K562 (cell line): ENCODE data around the gene KAZN. TPM values are rescaled to one million over a fixed set of nuclear protein-coding genes. Genes with fewer than 3 reads are reported as not detected.

Source experiments
- ATAC-seq: fragments of 200-7000 bp; cut with Tn5 transposase; 3 replicates; pipeline ENCODE4 v1.9.1; 2020; ENCODE audit warnings: moderate library complexity
- BruUV-seq: library from RNA; stranded (reverse); fragments of 400-500 nt; replicated peaks from 2 replicates; lab custom pipeline; 2021; lab: Mats Ljungman, UMichigan
- CTCF ChIA-PET: fragments of 300-600 bp; formaldehyde crosslinking; extraction: SDS; loops from one replicate; lab custom pipeline; 2021; ENCODE audit warnings: low intra/inter-chr PET ratio; lab: Yijun Ruan, JAX
- POLR2A ChIA-PET: fragments of 300-600, 350-650 bp; sonication (Branson Sonifier 250); formaldehyde crosslinking; extraction: SDS; loops from one replicate; lab custom pipeline; 2021; ENCODE audit warnings: antibody characterized with exemption, inconsistent platforms; lab: Yijun Ruan, JAX
- DNase-seq, 4 experiments: peaks; one replicate each; pipeline versions ENCODE4 v3.0.0 to v3.0.0-alpha.2; 2011 to 2018; ENCODE audit warnings: low spot score in 3 of 4, mixed read lengths in 3 of 4; ENCODE audit errors: extremely low read depth in 1 of 4
- FAIRE-seq: peaks from 2 replicates; lab custom pipeline; 2011; peaks lifted over from hg19 to GRCh38; lab: Jason Lieb, UNC
- H2AFZ ChIP-seq: 2 replicates; pipeline ENCODE4 v1.6.0; 2011; ENCODE audit warnings: low read depth, low read length, control low read depth, inconsistent platforms
- H3K27ac ChIP-seq: fragments of 200-600 bp; 3 replicates; pipeline ENCODE4 v1.8.0; 2011; ENCODE audit warnings: low read depth, mild to moderate bottlenecking, control low read depth, inconsistent platforms, low read length, moderate library complexity, mixed read lengths; ENCODE audit errors: extremely low read depth
- H3K27me3 ChIP-seq, 2 experiments: fragments of 300-600 bp in 1 of 2; 2 replicates in 1 of 2; 3 replicates in 1 of 2; pipeline versions ENCODE4 v1.6.0 to v1.8.0; 2011; ENCODE audit warnings: inconsistent platforms in 2 of 2, low read length in 2 of 2, mild to moderate bottlenecking in 1 of 2, mixed read lengths in 1 of 2, moderate library complexity in 1 of 2; ENCODE audit not compliant: control insufficient read depth in 2 of 2, insufficient read depth in 2 of 2
- H3K36me3 ChIP-seq: fragments of 300-600 bp; 3 replicates; pipeline ENCODE4 v1.8.0; 2011; ENCODE audit warnings: mild to moderate bottlenecking, low read length, inconsistent platforms; ENCODE audit not compliant: control insufficient read depth, insufficient read depth
- H3K4me1 ChIP-seq, 2 experiments: fragments of 200-600 bp in 1 of 2; replicated peaks in 1 of 2; 2 replicates in 1 of 2; 3 replicates in 1 of 2; pipeline versions ENCODE4 v1.5.1 to v1.8.0; 2011; ENCODE audit warnings: inconsistent platforms in 2 of 2, low read length in 2 of 2, mild to moderate bottlenecking in 1 of 2, mixed read lengths in 1 of 2, moderate library complexity in 1 of 2; ENCODE audit not compliant: control insufficient read depth in 2 of 2, insufficient read depth in 2 of 2
- H3K4me2 ChIP-seq: 2 replicates; pipeline ENCODE4 v1.6.1; 2011; ENCODE audit warnings: low read length, control low read depth, inconsistent platforms, mixed read lengths; ENCODE audit not compliant: insufficient read depth
- H3K4me3 ChIP-seq: fragments of 200-600 bp; sonication (generic), shearing (Covaris generic); 2 replicates; pipeline ENCODE4 v1.5.1; 2016; ENCODE audit warnings: control low read depth, inconsistent platforms
- H3K79me2 ChIP-seq: fragments of 200-600 bp; 3 replicates; pipeline ENCODE4 v1.8.0; 2011; ENCODE audit warnings: low read length, inconsistent platforms; ENCODE audit not compliant: control insufficient read depth, insufficient read depth
- H3K9ac ChIP-seq, 2 experiments: 2 replicates each; pipeline versions ENCODE4 v1.6.0 to v1.6.1; 2011; ENCODE audit warnings: low read depth in 2 of 2, low read length in 2 of 2, control low read depth in 1 of 2, inconsistent platforms in 1 of 2, mild to moderate bottlenecking in 1 of 2, mixed read lengths in 1 of 2; ENCODE audit not compliant: insufficient read depth in 1 of 2
- H3K9me1 ChIP-seq: one replicate; pipeline ENCODE4 v1.6.0; 2011; ENCODE audit warnings: inconsistent platforms, mild to moderate bottlenecking, low read length, moderate library complexity; ENCODE audit not compliant: control insufficient read depth, insufficient read depth
- H3K9me3 ChIP-seq: replicated peaks from 2 replicates; pipeline ENCODE4 v1.5.1; 2011; ENCODE audit warnings: low read depth, low read length, inconsistent platforms; ENCODE audit not compliant: control insufficient read depth, insufficient read depth
- H4K20me1 ChIP-seq: replicated peaks from 2 replicates; pipeline ENCODE4 v1.6.1; 2011; ENCODE audit warnings: low read length, inconsistent platforms, mixed read lengths; ENCODE audit not compliant: control insufficient read depth, insufficient read depth
- ARID3B ChIP-seq: fragments of 250-450 bp; sonication (Bioruptor Pico); IDR thresholded peaks from 2 replicates; pipeline ENCODE4 v1.4.0; 2020; ENCODE audit warnings: borderline replicate concordance
- BHLHE40 ChIP-seq: IDR thresholded peaks from 2 replicates; pipeline ENCODE4 v1.6.1; 2011; ENCODE audit warnings: low read length, improper control_type of control experiment
- COPS2 ChIP-seq: fragments of 450-650 bp; conservative IDR thresholded peaks from 2 replicates; pipeline ENCODE4 v1.6.1; 2016; ENCODE audit warnings: mild to moderate bottlenecking, moderate library complexity
- MCM5 ChIP-seq: fragments of 450-650 bp; IDR thresholded peaks from 2 replicates; pipeline ENCODE4 v1.6.1; 2016; ENCODE audit warnings: low read depth
- SIRT6 ChIP-seq: IDR thresholded peaks from one replicate; pipeline ENCODE4 v1.6.1; 2012; ENCODE audit warnings: low read depth, mild to moderate bottlenecking, control low read depth, inconsistent platforms, low read length, moderate library complexity
- ZBTB1 ChIP-seq: sonication (generic); formaldehyde crosslinking; IDR thresholded peaks from 2 replicates; pipeline ENCODE4 v1.8.1; 2023; ENCODE audit warnings: missing genetic modification reagents, low read depth, mild to moderate bottlenecking, borderline replicate concordance
- ZNF212 ChIP-seq: fragments of 450-650 bp; formaldehyde crosslinking; IDR thresholded peaks from 2 replicates; pipeline ENCODE4 v1.4.0; 2020; ENCODE audit warnings: mild to moderate bottlenecking
- ZNF274 ChIP-seq: IDR thresholded peaks from 2 replicates; pipeline ENCODE4 v1.6.1; 2011; ENCODE audit warnings: low read depth, mild to moderate bottlenecking, low read length, moderate library complexity, borderline replicate concordance
- ZNF77 ChIP-seq: fragments of 250-450 bp; sonication (Bioruptor Pico); IDR thresholded peaks from 2 replicates; pipeline ENCODE4 v1.5.0; 2020
- WGBS: fragments of 100-300 bp; shearing (Covaris generic); methylation state at CpG from one replicate; pipeline ENCODE4 v1.1.6; 2016; ENCODE audit warnings: low coverage, mixed read lengths; ENCODE audit not compliant: insufficient coverage; ENCODE audit errors: missing lambda C conversion rate; 5-methylcytosine and 5-hydroxymethylcytosine counted together
- in situ Hi-C: fragments of 300-500 bp; cut with MboI; formaldehyde crosslinking; loops from 4 replicates; pipeline ENCODE4 v1.15.0; 2018; ENCODE audit warnings: inconsistent platforms, mixed read lengths
- intact Hi-C: fragments of 100-400 bp; cut with micrococcal nuclease; formaldehyde crosslinking; loops from 2 replicates; pipeline ENCODE4 v1.14.2; 2022
- polyA plus RNA-seq, 8 experiments: library from polyadenylated mRNA; depleted of rRNA in 4 of 8; stranded (reverse) in 5 of 8; unstranded in 3 of 8; fragments of >200 nt; fragmentation: Nextera tagmentation in 2 of 8; fragmentation: Illumina TruSeq in 1 of 8; extraction: Ambion mirVana in 2 of 8; extraction: Trizol in 1 of 8; gene quantifications; 2 replicates each; pipeline versions ENCODE4 v1.2.1 to v1.2.3, GENCODE V29; 2011 to 2014; ENCODE audit warnings: inconsistent platforms in 1 of 8, missing spikeins in 1 of 8
- total RNA-seq, 7 experiments: library from RNA; depleted of rRNA in 6 of 7; stranded (reverse); fragments of >200 nt in 6 of 7; fragmentation: Illumina TruSeq in 2 of 7; extraction: Trizol in 2 of 7; gene quantifications; 2 replicates each; pipeline versions ENCODE4 v1.2.1 to v1.2.3, GENCODE V29; 2011 to 2021; ENCODE audit warnings: low replicate concordance in 1 of 7
- TF ChIP-seq, protein P1 (sequence below), 2 experiments: fragments of 450-650 bp; IDR thresholded peaks; 2 replicates each; pipeline ENCODE4 v1.6.1; 2016
- TF ChIP-seq, protein P2 (sequence below): sonication (generic); formaldehyde crosslinking; IDR thresholded peaks from 2 replicates; pipeline ENCODE4 v1.8.0; 2022; ENCODE audit warnings: mild to moderate bottlenecking, missing genetic modification reagents
- TF ChIP-seq, protein P3 (sequence below): fragments of 450-650 bp; IDR thresholded peaks from 2 replicates; pipeline ENCODE4 v1.7.0; 2016; ENCODE audit warnings: borderline replicate concordance

KAZN gene
- total and polyA plus RNA-seq, 9 of the 15 experiments (the other 6 are each of a cell fraction or from before 2014, with no cell fraction given): 2.1 to 21.6 (median 5.4) TPM

DNA sequence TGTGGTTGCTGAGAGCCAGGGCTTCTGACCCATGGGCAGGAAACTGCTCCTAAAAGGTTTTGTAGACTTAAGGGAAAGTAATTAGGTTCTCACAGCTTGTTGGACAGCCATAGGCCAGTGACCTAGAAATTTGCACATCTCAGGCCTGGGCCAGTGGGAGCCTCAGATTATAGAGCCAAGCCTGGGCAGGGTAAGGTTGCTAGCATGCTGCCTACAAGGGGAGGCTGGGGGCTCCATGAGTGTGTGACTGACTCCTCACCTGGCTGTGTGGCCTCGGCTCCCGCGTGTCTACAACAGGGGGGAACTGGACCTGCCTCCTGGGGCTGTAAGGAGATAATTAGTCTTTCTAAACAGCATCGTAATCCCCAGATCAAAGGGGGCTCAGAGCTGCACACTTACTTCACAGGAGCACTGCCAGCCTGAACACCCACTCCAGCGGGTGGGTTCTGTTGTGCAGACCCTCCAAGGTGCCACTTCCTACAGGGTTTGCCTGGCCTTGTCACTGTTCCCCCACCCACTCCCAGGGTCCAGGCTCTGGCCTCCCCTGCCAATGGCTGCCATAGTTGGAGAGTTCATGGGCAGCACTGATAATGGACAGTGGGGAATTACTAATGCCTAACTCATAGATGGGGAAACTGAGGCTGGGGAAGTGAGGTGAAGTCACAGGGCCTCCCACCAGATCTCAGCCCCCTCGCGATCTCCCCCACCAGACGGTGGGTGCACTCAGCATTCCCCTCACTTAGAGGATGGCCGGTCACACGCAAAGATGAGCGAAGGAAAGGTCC, 324.6 kb downstream of the KAZN start:
- BruUV-seq: no TSS peak
- peak overlapping the region; percentile 92 for H2AFZ ChIP-seq
- H3K27me3 ChIP-seq: no peaks in the 10 kb centered on the region; a peak in 1 of 5 replicates
- peak overlapping the region in 1 of 2 experiments; percentile 89; a peak in 3 of 4 replicates for H3K9ac ChIP-seq
- H3K36me3 ChIP-seq: 0 out of 3 replicates have a peak, but pooled peaks cover 3% of the 10 kb centered on the region
- no peak for FAIRE-seq
- DNase-seq: no peak
- peak overlapping the region; percentile 60 for H3K4me2 ChIP-seq
- 47% methylated on average over 11 of the region's 11 CpGs for WGBS
- H4K20me1 ChIP-seq: peaks cover 20% of the 10 kb centered on the region
- H3K27ac ChIP-seq: no peak overlapping the region
- no peaks in the 10 kb centered on the region for H3K9me3 ChIP-seq
- no peak for ATAC-seq
- in situ Hi-C loops (no loop called here), intact Hi-C loops (no loop called here)
- peak overlapping the region; percentile 59 for H3K4me3 ChIP-seq
- ChIA-PET CTCF (no interaction called here), POLR2A (no interaction called here)
- H3K79me2 ChIP-seq: peaks cover 28% of the 10 kb centered on the region
- no peaks in the 10 kb centered on the region for H3K9me1 ChIP-seq
- peaks cover 16 to 24% of the 10 kb centered on the region in 2 experiments; a peak in 4 of 5 replicates for H3K4me1 ChIP-seq
- TF ChIP-seq, protein P1, sequence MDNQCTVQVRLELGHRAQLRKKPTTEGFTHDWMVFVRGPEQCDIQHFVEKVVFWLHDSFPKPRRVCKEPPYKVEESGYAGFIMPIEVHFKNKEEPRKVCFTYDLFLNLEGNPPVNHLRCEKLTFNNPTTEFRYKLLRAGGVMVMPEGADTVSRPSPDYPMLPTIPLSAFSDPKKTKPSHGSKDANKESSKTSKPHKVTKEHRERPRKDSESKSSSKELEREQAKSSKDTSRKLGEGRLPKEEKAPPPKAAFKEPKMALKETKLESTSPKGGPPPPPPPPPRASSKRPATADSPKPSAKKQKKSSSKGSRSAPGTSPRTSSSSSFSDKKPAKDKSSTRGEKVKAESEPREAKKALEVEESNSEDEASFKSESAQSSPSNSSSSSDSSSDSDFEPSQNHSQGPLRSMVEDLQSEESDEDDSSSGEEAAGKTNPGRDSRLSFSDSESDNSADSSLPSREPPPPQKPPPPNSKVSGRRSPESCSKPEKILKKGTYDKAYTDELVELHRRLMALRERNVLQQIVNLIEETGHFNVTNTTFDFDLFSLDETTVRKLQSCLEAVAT (IDR thresholded peaks at IDR 0.05): no peak
- TF ChIP-seq ARID3B (no peak), ZNF212 (no peak), ZNF77 (CRISPR knock-in tag) (no peak), COPS2 (no peak), BHLHE40 (no peak), ZNF274 (no peak), ZBTB1 (CRISPR knock-in tag) (peak; percentile 50; the same call in 1 of the 2 replicates), SIRT6 (no peak), MCM5 (no peak)
- TF ChIP-seq, protein P2, sequence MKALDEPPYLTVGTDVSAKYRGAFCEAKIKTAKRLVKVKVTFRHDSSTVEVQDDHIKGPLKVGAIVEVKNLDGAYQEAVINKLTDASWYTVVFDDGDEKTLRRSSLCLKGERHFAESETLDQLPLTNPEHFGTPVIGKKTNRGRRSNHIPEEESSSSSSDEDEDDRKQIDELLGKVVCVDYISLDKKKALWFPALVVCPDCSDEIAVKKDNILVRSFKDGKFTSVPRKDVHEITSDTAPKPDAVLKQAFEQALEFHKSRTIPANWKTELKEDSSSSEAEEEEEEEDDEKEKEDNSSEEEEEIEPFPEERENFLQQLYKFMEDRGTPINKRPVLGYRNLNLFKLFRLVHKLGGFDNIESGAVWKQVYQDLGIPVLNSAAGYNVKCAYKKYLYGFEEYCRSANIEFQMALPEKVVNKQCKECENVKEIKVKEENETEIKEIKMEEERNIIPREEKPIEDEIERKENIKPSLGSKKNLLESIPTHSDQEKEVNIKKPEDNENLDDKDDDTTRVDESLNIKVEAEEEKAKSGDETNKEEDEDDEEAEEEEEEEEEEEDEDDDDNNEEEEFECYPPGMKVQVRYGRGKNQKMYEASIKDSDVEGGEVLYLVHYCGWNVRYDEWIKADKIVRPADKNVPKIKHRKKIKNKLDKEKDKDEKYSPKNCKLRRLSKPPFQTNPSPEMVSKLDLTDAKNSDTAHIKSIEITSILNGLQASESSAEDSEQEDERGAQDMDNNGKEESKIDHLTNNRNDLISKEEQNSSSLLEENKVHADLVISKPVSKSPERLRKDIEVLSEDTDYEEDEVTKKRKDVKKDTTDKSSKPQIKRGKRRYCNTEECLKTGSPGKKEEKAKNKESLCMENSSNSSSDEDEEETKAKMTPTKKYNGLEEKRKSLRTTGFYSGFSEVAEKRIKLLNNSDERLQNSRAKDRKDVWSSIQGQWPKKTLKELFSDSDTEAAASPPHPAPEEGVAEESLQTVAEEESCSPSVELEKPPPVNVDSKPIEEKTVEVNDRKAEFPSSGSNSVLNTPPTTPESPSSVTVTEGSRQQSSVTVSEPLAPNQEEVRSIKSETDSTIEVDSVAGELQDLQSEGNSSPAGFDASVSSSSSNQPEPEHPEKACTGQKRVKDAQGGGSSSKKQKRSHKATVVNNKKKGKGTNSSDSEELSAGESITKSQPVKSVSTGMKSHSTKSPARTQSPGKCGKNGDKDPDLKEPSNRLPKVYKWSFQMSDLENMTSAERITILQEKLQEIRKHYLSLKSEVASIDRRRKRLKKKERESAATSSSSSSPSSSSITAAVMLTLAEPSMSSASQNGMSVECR (CRISPR knock-in tag): 0 out of 2 replicates have a peak, but pooled peaks have one; percentile 15
- TF ChIP-seq, protein P3, sequence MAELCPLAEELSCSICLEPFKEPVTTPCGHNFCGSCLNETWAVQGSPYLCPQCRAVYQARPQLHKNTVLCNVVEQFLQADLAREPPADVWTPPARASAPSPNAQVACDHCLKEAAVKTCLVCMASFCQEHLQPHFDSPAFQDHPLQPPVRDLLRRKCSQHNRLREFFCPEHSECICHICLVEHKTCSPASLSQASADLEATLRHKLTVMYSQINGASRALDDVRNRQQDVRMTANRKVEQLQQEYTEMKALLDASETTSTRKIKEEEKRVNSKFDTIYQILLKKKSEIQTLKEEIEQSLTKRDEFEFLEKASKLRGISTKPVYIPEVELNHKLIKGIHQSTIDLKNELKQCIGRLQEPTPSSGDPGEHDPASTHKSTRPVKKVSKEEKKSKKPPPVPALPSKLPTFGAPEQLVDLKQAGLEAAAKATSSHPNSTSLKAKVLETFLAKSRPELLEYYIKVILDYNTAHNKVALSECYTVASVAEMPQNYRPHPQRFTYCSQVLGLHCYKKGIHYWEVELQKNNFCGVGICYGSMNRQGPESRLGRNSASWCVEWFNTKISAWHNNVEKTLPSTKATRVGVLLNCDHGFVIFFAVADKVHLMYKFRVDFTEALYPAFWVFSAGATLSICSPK: no peak
